Measurements from ENCODE around the gene SLC2A4RG. TPM values are rescaled to one million over a fixed set of nuclear protein-coding genes. Genes with fewer than 3 reads are reported as not detected.

The SLC2A4RG gene
- total and polyA plus RNA-seq, 2 of the 4 experiments (the other 2 are of a cell fraction): 5.0 to 50.3 TPM

Small RNAs within 50 kb of the gene (microRNA-seq; reads per million reads assigned to microRNA genes)
- not detected for gene LIME1 (ENCODE audit: insufficient read depth, insufficient read length)
- not detected for gene TNFRSF6B (ENCODE audit: insufficient read depth, insufficient read length)

Small RNAs within 50 kb of the gene (small RNA-seq; reads per million reads assigned to genes)
- gene LIME1: 0 reads per million in 5 experiments
- 0 reads per million in 5 experiments for gene TNFRSF6B

Other genes starting within 250 kb of the SLC2A4RG start
- 1.3 and 2.2 TPM in 2 replicates for gene EEF1A2, start 240.7 kb upstream of the SLC2A4RG start, total RNA-seq (2012; rRNA removed)
- gene EEF1A2, start 240.7 kb upstream of the SLC2A4RG start, polyA plus RNA-seq (2012; rRNA removed): 3.2 and 4.6 TPM in 2 replicates
- gene PPDPF, start 219.0 kb upstream of the SLC2A4RG start, total RNA-seq (2012; rRNA removed): 12.9 and 17.2 TPM in 2 replicates
- 171 and 200 TPM in 2 replicates for gene PPDPF, start 219.0 kb upstream of the SLC2A4RG start, polyA plus RNA-seq (2012; rRNA removed)
- gene PTK6, start 202.4 kb upstream of the SLC2A4RG start, total RNA-seq (2012; rRNA removed): not detected in 2 replicates
- 0.07 TPM in 1 of 2 replicates, not detected in the other for gene PTK6, start 202.4 kb upstream of the SLC2A4RG start, polyA plus RNA-seq (2012; rRNA removed)
- gene SRMS, start 192.0 kb upstream of the SLC2A4RG start, total RNA-seq (2012; rRNA removed): not detected in 2 replicates
- not detected in 2 replicates for gene SRMS, start 192.0 kb upstream of the SLC2A4RG start, polyA plus RNA-seq (2012; rRNA removed)
- gene FNDC11, start 185.6 kb upstream of the SLC2A4RG start, total RNA-seq (2012; rRNA removed): 0.28 and 0.36 TPM in 2 replicates
- gene FNDC11, start 185.6 kb upstream of the SLC2A4RG start, polyA plus RNA-seq (2012; rRNA removed): 1.0 and 1.6 TPM in 2 replicates
- 4.2 and 4.7 TPM in 2 replicates for gene HELZ2, start 165.5 kb upstream of the SLC2A4RG start, total RNA-seq (2012; rRNA removed)
- gene HELZ2, start 165.5 kb upstream of the SLC2A4RG start, polyA plus RNA-seq (2012; rRNA removed): 10.6 and 12.2 TPM in 2 replicates
- 5.0 and 5.3 TPM in 2 replicates for gene GMEB2, start 112.7 kb upstream of the SLC2A4RG start, total RNA-seq (2012; rRNA removed)
- gene GMEB2, start 112.7 kb upstream of the SLC2A4RG start, polyA plus RNA-seq (2012; rRNA removed): 10.0 and 10.6 TPM in 2 replicates
- gene STMN3, start 86.4 kb upstream of the SLC2A4RG start, total RNA-seq (2012; rRNA removed): 20.3 and 21.1 TPM in 2 replicates
- 62.3 and 67.4 TPM in 2 replicates for gene STMN3, start 86.4 kb upstream of the SLC2A4RG start, polyA plus RNA-seq (2012; rRNA removed)
- 9.4 and 14.7 TPM in 2 replicates for gene RTEL1, start 81.5 kb upstream of the SLC2A4RG start, total RNA-seq (2012; rRNA removed)
- gene RTEL1, start 81.5 kb upstream of the SLC2A4RG start, polyA plus RNA-seq (2012; rRNA removed): 18.8 and 22.5 TPM in 2 replicates
- 1.1 and 1.3 TPM in 2 replicates for gene TNFRSF6B, start 43.1 kb upstream of the SLC2A4RG start, total RNA-seq (2012; rRNA removed)
- gene TNFRSF6B, start 43.1 kb upstream of the SLC2A4RG start, polyA plus RNA-seq (2012; rRNA removed): 11.0 and 12.0 TPM in 2 replicates
- 25.3 and 29.2 TPM in 2 replicates for gene ARFRP1, start 31.8 kb upstream of the SLC2A4RG start, total RNA-seq (2012; rRNA removed)
- gene ARFRP1, start 31.8 kb upstream of the SLC2A4RG start, polyA plus RNA-seq (2012; rRNA removed): 36.3 and 36.6 TPM in 2 replicates
- gene ZGPAT, start 31.7 kb upstream of the SLC2A4RG start, total RNA-seq (2012; rRNA removed): 13.4 and 15.6 TPM in 2 replicates
- 20.2 and 21.1 TPM in 2 replicates for gene ZGPAT, start 31.7 kb upstream of the SLC2A4RG start, polyA plus RNA-seq (2012; rRNA removed)
- gene LIME1, start 3.1 kb upstream of the SLC2A4RG start, total RNA-seq (2012; rRNA removed): 0.28 and 0.36 TPM in 2 replicates
- 7.8 and 11.9 TPM in 2 replicates for gene LIME1, start 3.1 kb upstream of the SLC2A4RG start, polyA plus RNA-seq (2012; rRNA removed)
- 14.9 and 15.3 TPM in 2 replicates for gene ZBTB46, start 91.5 kb downstream of the SLC2A4RG start, total RNA-seq (2012; rRNA removed)
- 4.2 and 4.3 TPM in 2 replicates for gene ZBTB46, start 91.5 kb downstream of the SLC2A4RG start, polyA plus RNA-seq (2012; rRNA removed)
- gene ABHD16B, start 121.7 kb downstream of the SLC2A4RG start, total RNA-seq (2012; rRNA removed): not detected in 2 replicates
- gene ABHD16B, start 121.7 kb downstream of the SLC2A4RG start, polyA plus RNA-seq (2012; rRNA removed): 0.05 TPM in 1 of 2 replicates, not detected in the other
- gene TPD52L2, start 125.5 kb downstream of the SLC2A4RG start, total RNA-seq (2012; rRNA removed): 113 and 119 TPM in 2 replicates
- gene TPD52L2, start 125.5 kb downstream of the SLC2A4RG start, polyA plus RNA-seq (2012; rRNA removed): 189 and 191 TPM in 2 replicates
- gene DNAJC5, start 155.3 kb downstream of the SLC2A4RG start, total RNA-seq (2012; rRNA removed): 45.2 and 46.9 TPM in 2 replicates
- 35.6 and 36.3 TPM in 2 replicates for gene DNAJC5, start 155.3 kb downstream of the SLC2A4RG start, polyA plus RNA-seq (2012; rRNA removed)
- gene UCKL1, start 216.6 kb downstream of the SLC2A4RG start, total RNA-seq (2012; rRNA removed): 16.7 and 18.3 TPM in 2 replicates
- gene UCKL1, start 216.6 kb downstream of the SLC2A4RG start, polyA plus RNA-seq (2012; rRNA removed): 54.7 and 58.6 TPM in 2 replicates
- gene ZNF512B, start 230.2 kb downstream of the SLC2A4RG start, total RNA-seq (2012; rRNA removed): 6.4 and 6.5 TPM in 2 replicates
- gene ZNF512B, start 230.2 kb downstream of the SLC2A4RG start, polyA plus RNA-seq (2012; rRNA removed): 15.6 and 15.9 TPM in 2 replicates
- 0.54 and 0.56 TPM in 2 replicates for gene SAMD10, start 239.9 kb downstream of the SLC2A4RG start, total RNA-seq (2012; rRNA removed)
- 4.0 and 4.1 TPM in 2 replicates for gene SAMD10, start 239.9 kb downstream of the SLC2A4RG start, polyA plus RNA-seq (2012; rRNA removed)
- 68.6 and 71.3 TPM in 2 replicates for gene PRPF6, start 241.4 kb downstream of the SLC2A4RG start, total RNA-seq (2012; rRNA removed)
- 38.5 and 43.5 TPM in 2 replicates for gene PRPF6, start 241.4 kb downstream of the SLC2A4RG start, polyA plus RNA-seq (2012; rRNA removed)

Measured in IMR-90 (cell line).